HEK293 (cell line): ENCODE results near the gene KLB.

Source experiments
- EGR2 ChIP-seq: fragments of 450-650 bp; formaldehyde crosslinking; IDR thresholded peaks from 2 replicates; pipeline ENCODE4 v1.5.1; 2016; ENCODE audit warnings: low read depth, missing biosample characterization, missing genetic modification characterization
- MEIS1 ChIP-seq: sonication (generic); formaldehyde crosslinking; IDR thresholded peaks from 2 replicates; pipeline ENCODE4 v1.8.1; 2022; ENCODE audit warnings: missing genetic modification reagents, mild to moderate bottlenecking, borderline replicate concordance
- REST ChIP-seq: fragments of 450-650 bp; formaldehyde crosslinking; IDR thresholded peaks from 2 replicates; pipeline ENCODE4 v1.5.1; 2016; ENCODE audit warnings: missing biosample characterization, missing genetic modification characterization
- SETDB1 ChIP-seq: IDR thresholded peaks from one replicate; pipeline ENCODE4 v1.6.1; 2017; ENCODE audit warnings: mild to moderate bottlenecking, low read length, moderate library complexity, mixed read lengths; ENCODE audit not compliant: insufficient read length
- SP2 ChIP-seq: fragments of 450-650 bp; formaldehyde crosslinking; IDR thresholded peaks from 2 replicates; pipeline ENCODE4 v1.5.1; 2016; ENCODE audit warnings: missing biosample characterization, missing genetic modification characterization
- ZNF140 ChIP-seq: fragments of 450-650 bp; formaldehyde crosslinking; IDR thresholded peaks from 2 replicates; pipeline ENCODE4 v1.5.1; 2016; ENCODE audit warnings: missing biosample characterization, missing genetic modification characterization
- ZNF211 ChIP-seq: fragments of 450-650 bp; formaldehyde crosslinking; IDR thresholded peaks from 2 replicates; pipeline ENCODE4 v1.5.1; 2016; ENCODE audit warnings: low read depth, missing biosample characterization, missing genetic modification characterization
- TF ChIP-seq, protein P1 (sequence below): fragments of 450-650 bp; formaldehyde crosslinking; IDR thresholded peaks from 2 replicates; pipeline ENCODE4; 2016; ENCODE audit warnings: missing biosample characterization, missing genetic modification characterization
- TF ChIP-seq, protein P2 (sequence below): fragments of 450-650 bp; formaldehyde crosslinking; IDR thresholded peaks from 2 replicates; pipeline ENCODE4 v1.5.1; 2016; ENCODE audit warnings: missing biosample characterization, missing genetic modification characterization

- no peak for TF ChIP-seq ZNF140 (tag by site-specific recombination)
- TF ChIP-seq, protein P1, sequence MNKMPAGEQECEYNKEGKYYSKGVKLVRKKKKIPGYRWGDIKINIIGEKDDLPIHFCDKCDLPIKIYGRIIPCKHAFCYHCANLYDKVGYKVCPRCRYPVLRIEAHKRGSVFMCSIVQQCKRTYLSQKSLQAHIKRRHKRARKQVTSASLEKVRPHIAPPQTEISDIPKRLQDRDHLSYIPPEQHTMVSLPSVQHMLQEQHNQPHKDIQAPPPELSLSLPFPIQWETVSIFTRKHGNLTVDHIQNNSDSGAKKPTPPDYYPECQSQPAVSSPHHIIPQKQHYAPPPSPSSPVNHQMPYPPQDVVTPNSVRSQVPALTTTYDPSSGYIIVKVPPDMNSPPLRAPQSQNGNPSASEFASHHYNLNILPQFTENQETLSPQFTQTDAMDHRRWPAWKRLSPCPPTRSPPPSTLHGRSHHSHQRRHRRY: no peak
- TF ChIP-seq SP2 (tag by site-specific recombination): no peak
- TF ChIP-seq, protein P2, sequence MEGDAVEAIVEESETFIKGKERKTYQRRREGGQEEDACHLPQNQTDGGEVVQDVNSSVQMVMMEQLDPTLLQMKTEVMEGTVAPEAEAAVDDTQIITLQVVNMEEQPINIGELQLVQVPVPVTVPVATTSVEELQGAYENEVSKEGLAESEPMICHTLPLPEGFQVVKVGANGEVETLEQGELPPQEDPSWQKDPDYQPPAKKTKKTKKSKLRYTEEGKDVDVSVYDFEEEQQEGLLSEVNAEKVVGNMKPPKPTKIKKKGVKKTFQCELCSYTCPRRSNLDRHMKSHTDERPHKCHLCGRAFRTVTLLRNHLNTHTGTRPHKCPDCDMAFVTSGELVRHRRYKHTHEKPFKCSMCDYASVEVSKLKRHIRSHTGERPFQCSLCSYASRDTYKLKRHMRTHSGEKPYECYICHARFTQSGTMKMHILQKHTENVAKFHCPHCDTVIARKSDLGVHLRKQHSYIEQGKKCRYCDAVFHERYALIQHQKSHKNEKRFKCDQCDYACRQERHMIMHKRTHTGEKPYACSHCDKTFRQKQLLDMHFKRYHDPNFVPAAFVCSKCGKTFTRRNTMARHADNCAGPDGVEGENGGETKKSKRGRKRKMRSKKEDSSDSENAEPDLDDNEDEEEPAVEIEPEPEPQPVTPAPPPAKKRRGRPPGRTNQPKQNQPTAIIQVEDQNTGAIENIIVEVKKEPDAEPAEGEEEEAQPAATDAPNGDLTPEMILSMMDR: no peak
- TF ChIP-seq MEIS1: no peak
- no peak for TF ChIP-seq REST (tag by site-specific recombination)
- no peak for TF ChIP-seq SETDB1
- TF ChIP-seq EGR2 (tag by site-specific recombination): no peak
- TF ChIP-seq ZNF211: no peak
Observed at GRCh38 chr4:39495446-39496213, 88.9 kb downstream of the KLB start.
